ENCODE measurements around the gene ZNF22. TPM values are rescaled to one million over a fixed set of nuclear protein-coding genes. Genes with fewer than 3 reads are reported as not detected.

ZNF22 gene
- polyA plus RNA-seq, 1 experiment = 23.4 TPM

GRCh38 chr10:45053569-45054100 is 52.9 kb downstream of the ZNF22 start:
- ChIA-PET CTCF (no interaction called here), POLR2A (no interaction called here)
- no peak overlapping the region for H3K27ac ChIP-seq (ENCODE audit: low read depth, low read length)
- peaks cover 7% of the 10 kb centered on the region for H3K27me3 ChIP-seq (ENCODE audit: control insufficient read depth, insufficient read depth, low read length)
- TF ChIP-seq CTCF (IDR thresholded peaks at IDR 0.05; ENCODE audit: low read depth, low read length) = no peak
- H3K9me3 ChIP-seq (ENCODE audit: control insufficient read depth, insufficient read depth, low read length) = no peaks in the 10 kb centered on the region
- H3K4me3 ChIP-seq (ENCODE audit: low read depth, low read length) = no peak overlapping the region
- no peak for DNase-seq (ENCODE audit: low read depth, low spot score)

Other genes with a start within 250 kb of the ZNF22 start
- not detected in 2 replicates for gene TMEM72, start 89.6 kb upstream of the ZNF22 start, polyA plus RNA-seq (2011; rRNA removed)
- 11.2 and 13.0 TPM in 2 replicates for gene RASSF4, start 41.1 kb upstream of the ZNF22 start, polyA plus RNA-seq (2011; rRNA removed)
- gene DEPP1, start 22.1 kb upstream of the ZNF22 start, polyA plus RNA-seq (2011; rRNA removed) = 31.1 and 50.3 TPM in 2 replicates

Data from AG04450 (cell line).